OCI-LY7 (cell line): Measurements from ENCODE around the gene MARK2.

Experiments used
- EZH2phosphoT487 ChIP-seq: fragments of 200-600 bp; sonication (generic); IDR thresholded peaks from 2 replicates; pipeline ENCODE4 v1.6.1; 2018; ENCODE audit warnings: low read depth, borderline replicate concordance, mild to moderate bottlenecking, mixed run types, antibody characterized with exemption, low read length, moderate library complexity, mixed read lengths
- TF ChIP-seq, protein P1 (sequence below): fragments of 200-600 bp; sonication (generic); conservative IDR thresholded peaks from 2 replicates; pipeline ENCODE4 v1.5.1; 2014; ENCODE audit warnings: mild to moderate bottlenecking, antibody characterized with exemption, low read length, moderate library complexity, mixed read lengths

DNA sequence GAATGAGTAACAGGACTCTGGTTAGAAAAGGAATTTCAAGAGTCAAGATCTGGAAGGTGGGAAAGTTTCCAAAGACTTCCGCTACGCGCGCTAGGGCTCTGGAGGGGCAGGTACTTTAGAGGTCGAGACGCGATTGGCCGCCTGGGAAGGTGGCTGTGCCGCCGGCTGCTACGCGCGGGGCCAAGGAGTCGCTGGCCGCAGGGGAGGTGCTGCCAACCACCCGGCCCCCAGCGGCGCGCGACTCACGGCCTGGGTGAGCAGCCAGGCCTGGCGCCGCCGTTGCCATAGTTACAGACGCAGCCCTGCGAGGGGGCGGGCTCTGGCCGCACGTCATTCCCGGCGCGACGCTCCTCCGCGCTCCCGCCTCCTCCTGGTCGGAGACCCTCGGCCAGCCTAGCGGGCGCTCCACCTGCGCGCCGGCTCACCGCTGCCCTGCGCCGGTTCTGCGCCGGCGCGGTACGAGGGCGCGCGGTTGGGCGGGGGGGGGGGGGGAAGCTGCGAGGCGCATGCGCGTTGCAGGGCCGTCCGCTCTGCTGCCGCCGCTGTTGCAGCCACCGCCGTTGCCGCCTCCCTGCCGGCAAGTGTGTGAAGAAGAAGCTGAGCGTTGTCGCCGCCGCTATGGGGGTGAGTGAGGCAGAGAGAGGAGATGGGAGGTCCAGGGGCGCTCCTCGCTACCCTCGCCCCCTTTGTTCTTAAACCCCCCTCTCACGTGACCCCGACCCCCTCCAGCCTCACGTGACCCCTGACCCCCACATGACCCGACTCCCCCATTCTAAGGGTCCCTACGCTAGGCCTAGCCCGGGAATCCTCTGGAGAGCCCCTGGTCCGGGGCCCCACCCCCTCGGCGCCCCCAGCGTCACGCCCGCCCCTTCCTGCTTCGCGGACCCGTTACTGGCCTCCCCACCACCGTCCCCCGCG is 99.8 kb downstream of the MARK2 start, which contains the start of gene NAA40:
- no peak for TF ChIP-seq EZH2phosphoT487
- TF ChIP-seq, protein P1, sequence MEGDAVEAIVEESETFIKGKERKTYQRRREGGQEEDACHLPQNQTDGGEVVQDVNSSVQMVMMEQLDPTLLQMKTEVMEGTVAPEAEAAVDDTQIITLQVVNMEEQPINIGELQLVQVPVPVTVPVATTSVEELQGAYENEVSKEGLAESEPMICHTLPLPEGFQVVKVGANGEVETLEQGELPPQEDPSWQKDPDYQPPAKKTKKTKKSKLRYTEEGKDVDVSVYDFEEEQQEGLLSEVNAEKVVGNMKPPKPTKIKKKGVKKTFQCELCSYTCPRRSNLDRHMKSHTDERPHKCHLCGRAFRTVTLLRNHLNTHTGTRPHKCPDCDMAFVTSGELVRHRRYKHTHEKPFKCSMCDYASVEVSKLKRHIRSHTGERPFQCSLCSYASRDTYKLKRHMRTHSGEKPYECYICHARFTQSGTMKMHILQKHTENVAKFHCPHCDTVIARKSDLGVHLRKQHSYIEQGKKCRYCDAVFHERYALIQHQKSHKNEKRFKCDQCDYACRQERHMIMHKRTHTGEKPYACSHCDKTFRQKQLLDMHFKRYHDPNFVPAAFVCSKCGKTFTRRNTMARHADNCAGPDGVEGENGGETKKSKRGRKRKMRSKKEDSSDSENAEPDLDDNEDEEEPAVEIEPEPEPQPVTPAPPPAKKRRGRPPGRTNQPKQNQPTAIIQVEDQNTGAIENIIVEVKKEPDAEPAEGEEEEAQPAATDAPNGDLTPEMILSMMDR, result no peak
